HepG2 (cell line): Measurements from ENCODE around the gene COX10.

Source experiments
- ASH2L ChIP-seq: fragments of 300-600, 200-600 bp; sonication (generic); IDR thresholded peaks from 2 replicates; pipeline ENCODE4 v1.7.0; 2017; ENCODE audit warnings: low read depth, mild to moderate bottlenecking, moderate library complexity, mixed read lengths, low read length; ENCODE audit not compliant: insufficient read length
- TF ChIP-seq, protein P1 (sequence below): sonication (generic); formaldehyde crosslinking; IDR thresholded peaks from 2 replicates; pipeline ENCODE4 v1.5.0; 2020; ENCODE audit warnings: mild to moderate bottlenecking, missing genetic modification reagents, moderate library complexity
- TF ChIP-seq, protein P2 (sequence below): sonication (generic); formaldehyde crosslinking; IDR thresholded peaks from 2 replicates; pipeline ENCODE4 v1.8.1; 2023; ENCODE audit warnings: missing genetic modification reagents, inconsistent platforms, borderline replicate concordance

DNA sequence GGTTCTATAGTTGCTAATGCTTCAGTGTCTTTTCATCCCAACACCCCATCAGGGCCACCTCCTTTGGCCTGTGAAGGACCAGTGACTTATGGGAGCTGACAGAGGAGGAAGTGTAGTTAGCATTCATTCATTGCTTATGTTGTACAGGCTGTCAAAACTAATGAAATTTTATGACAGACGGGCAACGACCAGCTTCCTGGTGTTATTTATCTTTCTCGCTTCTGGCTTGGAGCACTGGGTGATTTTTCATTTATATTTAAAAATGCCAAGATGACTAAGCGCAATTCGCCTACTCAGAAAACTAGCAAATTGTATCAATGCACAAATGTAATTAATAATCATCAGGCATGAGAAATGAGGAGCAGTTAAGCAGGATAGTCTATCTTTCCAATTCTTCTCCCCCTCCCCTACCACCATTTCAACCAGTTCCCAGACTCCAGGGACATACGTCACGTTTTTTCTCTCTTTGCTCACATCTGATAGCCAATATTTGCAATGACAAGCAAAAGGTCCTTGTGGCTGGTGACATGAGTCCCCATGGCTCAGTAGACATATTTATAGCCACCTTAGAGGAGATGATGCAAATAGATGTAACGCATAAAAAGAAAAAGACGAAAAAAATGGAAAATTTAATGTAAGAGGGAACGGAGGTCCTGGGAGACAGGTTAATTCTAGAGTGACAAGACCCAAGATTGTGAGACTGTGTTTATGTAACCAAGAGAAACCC lies 156.1 kb downstream of the COX10 start:
- TF ChIP-seq, protein P1, sequence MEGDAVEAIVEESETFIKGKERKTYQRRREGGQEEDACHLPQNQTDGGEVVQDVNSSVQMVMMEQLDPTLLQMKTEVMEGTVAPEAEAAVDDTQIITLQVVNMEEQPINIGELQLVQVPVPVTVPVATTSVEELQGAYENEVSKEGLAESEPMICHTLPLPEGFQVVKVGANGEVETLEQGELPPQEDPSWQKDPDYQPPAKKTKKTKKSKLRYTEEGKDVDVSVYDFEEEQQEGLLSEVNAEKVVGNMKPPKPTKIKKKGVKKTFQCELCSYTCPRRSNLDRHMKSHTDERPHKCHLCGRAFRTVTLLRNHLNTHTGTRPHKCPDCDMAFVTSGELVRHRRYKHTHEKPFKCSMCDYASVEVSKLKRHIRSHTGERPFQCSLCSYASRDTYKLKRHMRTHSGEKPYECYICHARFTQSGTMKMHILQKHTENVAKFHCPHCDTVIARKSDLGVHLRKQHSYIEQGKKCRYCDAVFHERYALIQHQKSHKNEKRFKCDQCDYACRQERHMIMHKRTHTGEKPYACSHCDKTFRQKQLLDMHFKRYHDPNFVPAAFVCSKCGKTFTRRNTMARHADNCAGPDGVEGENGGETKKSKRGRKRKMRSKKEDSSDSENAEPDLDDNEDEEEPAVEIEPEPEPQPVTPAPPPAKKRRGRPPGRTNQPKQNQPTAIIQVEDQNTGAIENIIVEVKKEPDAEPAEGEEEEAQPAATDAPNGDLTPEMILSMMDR (CRISPR knock-in tag), result no peak
- TF ChIP-seq ASH2L, result no peak
- TF ChIP-seq, protein P2, sequence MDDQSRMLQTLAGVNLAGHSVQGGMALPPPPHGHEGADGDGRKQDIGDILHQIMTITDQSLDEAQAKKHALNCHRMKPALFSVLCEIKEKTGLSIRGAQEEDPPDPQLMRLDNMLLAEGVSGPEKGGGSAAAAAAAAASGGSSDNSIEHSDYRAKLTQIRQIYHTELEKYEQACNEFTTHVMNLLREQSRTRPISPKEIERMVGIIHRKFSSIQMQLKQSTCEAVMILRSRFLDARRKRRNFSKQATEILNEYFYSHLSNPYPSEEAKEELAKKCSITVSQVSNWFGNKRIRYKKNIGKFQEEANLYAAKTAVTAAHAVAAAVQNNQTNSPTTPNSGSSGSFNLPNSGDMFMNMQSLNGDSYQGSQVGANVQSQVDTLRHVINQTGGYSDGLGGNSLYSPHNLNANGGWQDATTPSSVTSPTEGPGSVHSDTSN (CRISPR knock-in tag), result no peak
